Thymus (tissue), 11 donors: Measurements from ENCODE around the gene SNX21. TPM values are rescaled to one million over a fixed set of nuclear protein-coding genes. Genes with fewer than 3 reads are reported as not detected.
"Not testable (repeated sequence)": the region's sequence is repeated elsewhere in the genome, so short reads cannot be mapped to it uniquely, and the experiment has no call there.

Experiments used
- DNase-seq, 9 donors: peaks; one replicate each; pipeline ENCODE4 v3.0.0-alpha.2; 2013; ENCODE audit warnings: low spot score in 9 of 9, low read depth in 6 of 9, missing footprints in 1 of 9
- H3K27ac ChIP-seq, 2 donors: one replicate each; pipeline ENCODE4 v1.5.1; 2013; ENCODE audit warnings: control low read depth in 1 of 2, low read depth in 1 of 2, low read length in 1 of 2, mild to moderate bottlenecking in 1 of 2, moderate library complexity in 1 of 2
- H3K27me3 ChIP-seq, 2 donors: one replicate each; pipeline ENCODE4 v1.5.1; 2013; ENCODE audit warnings: low read length in 1 of 2; ENCODE audit not compliant: control insufficient read depth in 2 of 2, insufficient read depth in 1 of 2
- H3K36me3 ChIP-seq, 2 donors: one replicate each; pipeline ENCODE4 v1.5.1; 2013; ENCODE audit warnings: low read length in 1 of 2, mild to moderate bottlenecking in 1 of 2, moderate library complexity in 1 of 2; ENCODE audit not compliant: control insufficient read depth in 2 of 2, insufficient read depth in 2 of 2
- H3K4me1 ChIP-seq, 2 donors: one replicate each; pipeline ENCODE4 v1.5.1; 2013; ENCODE audit warnings: low read length in 2 of 2; ENCODE audit not compliant: control insufficient read depth in 2 of 2, insufficient read depth in 2 of 2
- H3K4me3 ChIP-seq, 2 donors: one replicate each; pipeline ENCODE4 v1.5.1; 2013; ENCODE audit warnings: low read length in 2 of 2, control low read depth in 1 of 2, mild to moderate bottlenecking in 1 of 2
- H3K9me3 ChIP-seq, 2 donors: one replicate each; pipeline ENCODE4 v1.5.1; 2013; ENCODE audit warnings: low read length in 1 of 2, mild to moderate bottlenecking in 1 of 2; ENCODE audit not compliant: control insufficient read depth in 2 of 2, insufficient read depth in 1 of 2
- WGBS: extraction: QIAGEN DNeasy Blood & Tissue Kit; methylation state at CpG from one replicate; pipeline ENCODE4 v1.1.7; 2013; 5-methylcytosine and 5-hydroxymethylcytosine counted together
- polyA plus RNA-seq: library from polyadenylated mRNA; stranded (reverse); fragments of 200-250 nt; gene quantifications from one replicate; pipeline ENCODE4 v1.2.3, GENCODE V29; 2013
- total RNA-seq: library from RNA; stranded (reverse); fragments of 120-200 nt; gene quantifications from one replicate; pipeline ENCODE4 v1.2.4, GENCODE V29; 2013
- donor health status: healthy.

The SNX21 gene
- total and polyA plus RNA-seq, 2 donors = 3.0 to 8.4 TPM

GRCh38 chr20:45867136-45867818 lies 33.7 kb downstream of the SNX21 start:
- Histone ChIP-seq H3K4me3 (no peak overlapping the region), H3K36me3 (no peaks in the 10 kb centered on the region), H3K27ac (no peak overlapping the region), H3K4me1 (no peaks in the 10 kb centered on the region), H3K9me3 (no peaks in the 10 kb centered on the region), H3K27me3 (no peaks in the 10 kb centered on the region)
- WGBS = 97% methylated on average over 6 of the region's 6 CpGs
- DNase-seq = no peak

- Histone ChIP-seq H3K27ac (no peak overlapping the region), H3K36me3 (no peaks in the 10 kb centered on the region), H3K4me1 (no peaks in the 10 kb centered on the region), H3K9me3 (no peaks in the 10 kb centered on the region), H3K27me3 (no peaks in the 10 kb centered on the region), H3K4me3 (no peak overlapping the region)
- no peak for DNase-seq
Measured at GRCh38 chr20:45867819-45868176, 34.2 kb downstream of the SNX21 start.

- Histone ChIP-seq H3K27me3 (no peaks in the 10 kb centered on the region), H3K9me3 (no peaks in the 10 kb centered on the region), H3K36me3 (peaks cover 10 to 11% of the 10 kb centered on the region in 2 donors), H3K4me3 (no peak overlapping the region), H3K27ac (no peak overlapping the region), H3K4me1 (no peaks in the 10 kb centered on the region)
- WGBS = 97% methylated on average over 4 of the region's 4 CpGs
- no peak for DNase-seq
Measured at GRCh38 chr20:45872626-45873025, 39.0 kb downstream of the SNX21 start.

GRCh38 chr20:45873409-45874103 lies 40.0 kb downstream of the SNX21 start:
- H3K4me3 ChIP-seq = no peak overlapping the region
- H3K36me3 ChIP-seq = peaks cover 18 to 20% of the 10 kb centered on the region in 2 donors
- H3K4me1 ChIP-seq = no peaks in the 10 kb centered on the region
- no peak overlapping the region for H3K27ac ChIP-seq
- H3K27me3 ChIP-seq = no peaks in the 10 kb centered on the region
- DNase-seq = no peak
- WGBS = 96% methylated on average over 1 of the region's 1 CpG
- no peaks in the 10 kb centered on the region for H3K9me3 ChIP-seq

- not testable (repeated sequence) for DNase-seq, H3K27me3 ChIP-seq, H3K4me3 ChIP-seq, H3K4me1 ChIP-seq, H3K9me3 ChIP-seq, H3K27ac ChIP-seq
- peaks cover 20 to 25% of the 10 kb centered on the region in 2 donors for H3K36me3 ChIP-seq
- WGBS = 98% methylated on average over 10 of the region's 10 CpGs
Measured at GRCh38 chr20:45874104-45874481, 40.5 kb downstream of the SNX21 start.

GRCh38 chr20:45874576-45874975 lies 41.0 kb downstream of the SNX21 start:
- 93% methylated on average over 4 of the region's 4 CpGs for WGBS

GRCh38 chr20:45878076-45878761 lies 44.6 kb downstream of the SNX21 start:
- H3K27ac ChIP-seq = no peak overlapping the region
- H3K36me3 ChIP-seq = peaks cover 27 to 32% of the 10 kb centered on the region in 2 donors
- H3K4me3 ChIP-seq = no peak overlapping the region
- no peaks in the 10 kb centered on the region for H3K27me3 ChIP-seq
- no peak for DNase-seq
- peaks cover 0 to 8% of the 10 kb centered on the region in 2 donors for H3K4me1 ChIP-seq
- WGBS = 96% methylated on average over 13 of the region's 13 CpGs
- peaks cover 0 to 1% of the 10 kb centered on the region in 2 donors for H3K9me3 ChIP-seq

More at GRCh38 chr20:45874576-45874975, 41.0 kb downstream of the SNX21 start:
- H3K27ac ChIP-seq = no peak overlapping the region
- peaks cover 20 to 26% of the 10 kb centered on the region in 2 donors for H3K36me3 ChIP-seq
- no peaks in the 10 kb centered on the region for H3K27me3 ChIP-seq
- no peak for DNase-seq
- H3K4me3 ChIP-seq = no peak overlapping the region
- no peaks in the 10 kb centered on the region for H3K4me1 ChIP-seq
- no peaks in the 10 kb centered on the region for H3K9me3 ChIP-seq

- peak within 1 kb of the TSS; percentile 70 to 84 for H3K4me3 ChIP-seq
- H3K27ac ChIP-seq = peak within 1 kb of the TSS; percentile 50 to 82
- peaks cover 0 to 15% of the 10 kb centered on the region in 2 donors for H3K4me1 ChIP-seq
- no peaks in the 10 kb centered on the region for H3K27me3 ChIP-seq
- peaks cover 35 to 48% of the 10 kb centered on the region in 2 donors for H3K36me3 ChIP-seq
- peak; percentile 97 to 100 (median 100) for DNase-seq
- WGBS = under 1% methylated on average over 23 of the region's 23 CpGs
- H3K9me3 ChIP-seq = peaks cover 0 to 1% of the 10 kb centered on the region in 2 donors
Measured at GRCh38 chr20:45880988-45881788, 47.6 kb downstream of the SNX21 start, which contains the start of gene ZSWIM1. Gene ZSWIM1, plus strand, starts transcription at chr20:45881227. Its CDS starts 1,366 bp downstream, at chr20:45882593.
